ENCODE measurements around the gene DLGAP1. TPM values are rescaled to one million over a fixed set of nuclear protein-coding genes. Genes with fewer than 3 reads are reported as not detected.

DLGAP1 gene
- total RNA-seq, 2 experiments from 2014 or later, result 0.31 to 0.36 TPM

GRCh38 chr18:3901042-3901441 is 554.1 kb downstream of the DLGAP1 start:
- no peak overlapping the region for H3K4me3 Mint-ChIP-seq
- Histone ChIP-seq H3K4me1 (ENCODE audit: insufficient read depth, low read length) (no peaks in the 10 kb centered on the region), H3K27me3 (ENCODE audit: control insufficient read depth in 1 of 2, insufficient read depth in 2 of 2, low read length in 2 of 2) (no peaks in the 10 kb centered on the region), H3K4me3 (ENCODE audit: low read length) (no peak overlapping the region), H3K27ac (ENCODE audit: low read depth in 1 of 2, low read length in 2 of 2) (no peak overlapping the region), H3K9me3 (ENCODE audit: control insufficient read depth in 1 of 2, insufficient read depth in 1 of 2, low read length in 2 of 2) (no peaks in the 10 kb centered on the region), H3K36me3 (ENCODE audit: insufficient read depth, low read length) (no peaks in the 10 kb centered on the region)
- DNase-seq (no peak), ATAC-seq (ENCODE audit: poor library complexity) (no peak)
- ChIA-PET CTCF (no interaction called here), POLR2A (no interaction called here)
- H3K4me1 Mint-ChIP-seq (ENCODE audit: low read depth), result no peaks in the 10 kb centered on the region
- peaks cover 32% of the 10 kb centered on the region for H3K27me3 Mint-ChIP-seq
- H3K36me3 Mint-ChIP-seq (ENCODE audit: low read depth), result no peaks in the 10 kb centered on the region
- TF ChIP-seq CTCF (IDR thresholded peaks at IDR 0.05), result no peak
- intact Hi-C loops (cut with DNase I, micrococcal nuclease), result no loop called here
- no peaks in the 10 kb centered on the region for H3K9me3 Mint-ChIP-seq
- H3K27ac Mint-ChIP-seq, result no peak overlapping the region

GRCh38 chr18:3900327-3900726 is 554.8 kb downstream of the DLGAP1 start:
- H3K9me3 ChIP-seq (ENCODE audit: control insufficient read depth in 1 of 2, insufficient read depth in 1 of 2, low read length in 2 of 2), result no peaks in the 10 kb centered on the region
- Mint-ChIP-seq H3K27me3 (peaks cover 29% of the 10 kb centered on the region), H3K27ac (no peak overlapping the region), H3K4me1 (ENCODE audit: low read depth) (no peaks in the 10 kb centered on the region), H3K9me3 (no peaks in the 10 kb centered on the region), H3K4me3 (no peak overlapping the region), H3K36me3 (ENCODE audit: low read depth) (no peaks in the 10 kb centered on the region)
- DNase-seq, result no peak
- intact Hi-C loops (cut with DNase I, micrococcal nuclease), result no loop called here
- no peak overlapping the region for H3K27ac ChIP-seq (ENCODE audit: low read depth in 1 of 2, low read length in 2 of 2)
- no peak for TF ChIP-seq CTCF (IDR thresholded peaks at IDR 0.05)
- CTCF ChIA-PET, result no interaction called here
- H3K27me3 ChIP-seq (ENCODE audit: control insufficient read depth in 1 of 2, insufficient read depth in 2 of 2, low read length in 2 of 2), result no peaks in the 10 kb centered on the region
- no peaks in the 10 kb centered on the region for H3K4me1 ChIP-seq (ENCODE audit: insufficient read depth, low read length)
- POLR2A ChIA-PET, result no interaction called here
- no peak overlapping the region for H3K4me3 ChIP-seq (ENCODE audit: low read length)
- H3K36me3 ChIP-seq (ENCODE audit: insufficient read depth, low read length), result no peaks in the 10 kb centered on the region
- no peak for ATAC-seq (ENCODE audit: poor library complexity)

- Histone ChIP-seq H3K9me3 (ENCODE audit: control insufficient read depth in 1 of 2, insufficient read depth in 1 of 2, low read length in 2 of 2) (no peaks in the 10 kb centered on the region), H3K27me3 (ENCODE audit: control insufficient read depth in 1 of 2, insufficient read depth in 2 of 2, low read length in 2 of 2) (no peaks in the 10 kb centered on the region), H3K27ac (ENCODE audit: low read depth in 1 of 2, low read length in 2 of 2) (no peak overlapping the region), H3K4me3 (ENCODE audit: low read length) (no peak overlapping the region), H3K36me3 (ENCODE audit: insufficient read depth, low read length) (no peaks in the 10 kb centered on the region), H3K4me1 (ENCODE audit: insufficient read depth, low read length) (no peaks in the 10 kb centered on the region)
- DNase-seq (no peak), ATAC-seq (ENCODE audit: poor library complexity) (no peak)
- TF ChIP-seq CTCF (IDR thresholded peaks at IDR 0.05), result no peak
- Mint-ChIP-seq H3K36me3 (ENCODE audit: low read depth) (no peaks in the 10 kb centered on the region), H3K4me3 (no peak overlapping the region), H3K27me3 (peaks cover 28% of the 10 kb centered on the region), H3K9me3 (no peaks in the 10 kb centered on the region), H3K4me1 (ENCODE audit: low read depth) (no peaks in the 10 kb centered on the region), H3K27ac (no peak overlapping the region)
- intact Hi-C loops (cut with DNase I, micrococcal nuclease), result no loop called here
- ChIA-PET CTCF (no interaction called here), POLR2A (no interaction called here)
These were observed 556.1 kb downstream of the DLGAP1 start for GRCh38 chr18:3898861-3899613.

All from CD4-positive, alpha-beta T cell (primary cell).